Gastroesophageal sphincter (tissue), 4 donors: ENCODE results near the gene INTS6L. TPM values are rescaled to one million over a fixed set of nuclear protein-coding genes. Genes with fewer than 3 reads are reported as not detected.

Source experiments
- ATAC-seq: fragments of 150-250 bp; one replicate; pipeline ENCODE4 v1.9.1; 2016; ENCODE audit warnings: mild to moderate bottlenecking, moderate library complexity
- H3K27ac ChIP-seq, 4 donors: fragments of 200-600 bp; sonication (generic) in 3 of 4; 1 replicate in 3 of 4; 2 replicates in 1 of 4; pipeline ENCODE4 v1.5.1; 2016 to 2019
- H3K27me3 ChIP-seq: fragments of 200-600 bp; sonication (generic); one replicate; pipeline ENCODE4 v1.5.1; 2019
- H3K36me3 ChIP-seq, 2 donors: fragments of 200-600 bp; sonication (generic); one replicate each; pipeline ENCODE4 v1.5.1; 2019; ENCODE audit warnings: control low read depth in 1 of 2
- H3K4me1 ChIP-seq, 3 donors: fragments of 200-600 bp; sonication (generic); 1 replicate in 2 of 3; 2 replicates in 1 of 3; pipeline ENCODE4 v1.5.1; 2016 to 2019; ENCODE audit warnings: control low read depth in 2 of 3
- H3K4me3 ChIP-seq, 2 donors: fragments of 200-600 bp; sonication (generic); one replicate each; pipeline ENCODE4 v1.5.1; 2019; ENCODE audit warnings: mild to moderate bottlenecking in 1 of 2, moderate library complexity in 1 of 2
- H3K9me3 ChIP-seq, 3 donors: fragments of 200-600 bp; sonication (generic); one replicate each; pipeline ENCODE4 v1.5.1; 2017 to 2019; ENCODE audit warnings: control low read depth in 2 of 3
- EP300 ChIP-seq: sonication (generic); formaldehyde crosslinking; IDR thresholded peaks from one replicate; pipeline ENCODE4 v1.6.1; 2017; ENCODE audit warnings: antibody characterized with exemption, mild to moderate bottlenecking
- POLR2A ChIP-seq, 2 donors: fragments of 450-650 bp; IDR thresholded peaks; one replicate each; pipeline ENCODE4 v1.6.1; 2017; ENCODE audit warnings: antibody characterized with exemption in 2 of 2, mild to moderate bottlenecking in 2 of 2, moderate library complexity in 1 of 2
- POLR2AphosphoS5 ChIP-seq: sonication (generic); formaldehyde crosslinking; IDR thresholded peaks from one replicate; pipeline ENCODE4 v1.6.1; 2017; ENCODE audit warnings: antibody characterized with exemption
- whole genome bisulfite sequencing, 2 donors: methylation state at CpG; one replicate each; pipeline ENCODE4 v1.1.5; 2018; ENCODE audit warnings: low coverage in 1 of 2; 5-methylcytosine and 5-hydroxymethylcytosine counted together
- total RNA-seq, 4 donors: library from RNA; depleted of rRNA; stranded (reverse); fragments of >200 nt; gene quantifications; one replicate each; pipeline ENCODE4 v1.1.0, GENCODE V29; 2016
- TF ChIP-seq, protein P1 (sequence below), 4 experiments: fragments of 200-600 bp in 2 of 4; fragments of 450-650 bp in 2 of 4; sonication (generic) in 1 of 4; IDR thresholded peaks; one replicate each; pipeline ENCODE4 v1.5.1; 2017 to 2019; ENCODE audit warnings: antibody characterized with exemption in 4 of 4, mild to moderate bottlenecking in 2 of 4, moderate library complexity in 2 of 4

Gene INTS6L
- total RNA-seq, 4 donors from 2014 or later, result 7.6 to 18.4 (median 10.3) TPM

DNA sequence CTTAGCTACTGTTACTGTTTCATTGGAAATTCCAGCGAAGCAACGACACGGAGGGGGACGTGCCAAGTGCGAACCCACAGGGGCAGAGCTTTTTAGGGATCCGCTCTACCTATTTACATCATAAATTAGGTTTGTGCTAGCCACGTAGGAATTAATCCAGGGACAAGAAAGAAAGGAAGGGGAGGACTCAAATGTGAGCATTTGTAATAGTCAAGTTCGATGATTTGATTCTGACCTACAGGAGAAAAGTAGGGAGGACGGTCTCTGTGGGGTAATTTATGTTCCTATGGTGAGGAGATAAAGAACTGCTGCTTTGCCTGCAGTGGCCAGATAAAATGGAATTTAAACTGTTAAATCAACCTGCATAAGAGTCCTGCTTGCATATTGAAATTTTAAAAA, 1.7 kb downstream of the INTS6L start:
- no peaks in the 10 kb centered on the region for H3K36me3 ChIP-seq
- no peaks in the 10 kb centered on the region for H3K9me3 ChIP-seq
- H3K4me1 ChIP-seq, result peaks cover 0 to 12% (median 0%) of the 10 kb centered on the region in 3 donors
- H3K4me3 ChIP-seq, result peak overlapping the region; percentile 76 to 86
- peak overlapping the region; percentile 85 to 98 (median 90) for H3K27ac ChIP-seq
- H3K27me3 ChIP-seq, result no peaks in the 10 kb centered on the region
- ATAC-seq, result no peak
- no peak for TF ChIP-seq EP300
- TF ChIP-seq POLR2AphosphoS5, result no peak
- TF ChIP-seq, protein P1, sequence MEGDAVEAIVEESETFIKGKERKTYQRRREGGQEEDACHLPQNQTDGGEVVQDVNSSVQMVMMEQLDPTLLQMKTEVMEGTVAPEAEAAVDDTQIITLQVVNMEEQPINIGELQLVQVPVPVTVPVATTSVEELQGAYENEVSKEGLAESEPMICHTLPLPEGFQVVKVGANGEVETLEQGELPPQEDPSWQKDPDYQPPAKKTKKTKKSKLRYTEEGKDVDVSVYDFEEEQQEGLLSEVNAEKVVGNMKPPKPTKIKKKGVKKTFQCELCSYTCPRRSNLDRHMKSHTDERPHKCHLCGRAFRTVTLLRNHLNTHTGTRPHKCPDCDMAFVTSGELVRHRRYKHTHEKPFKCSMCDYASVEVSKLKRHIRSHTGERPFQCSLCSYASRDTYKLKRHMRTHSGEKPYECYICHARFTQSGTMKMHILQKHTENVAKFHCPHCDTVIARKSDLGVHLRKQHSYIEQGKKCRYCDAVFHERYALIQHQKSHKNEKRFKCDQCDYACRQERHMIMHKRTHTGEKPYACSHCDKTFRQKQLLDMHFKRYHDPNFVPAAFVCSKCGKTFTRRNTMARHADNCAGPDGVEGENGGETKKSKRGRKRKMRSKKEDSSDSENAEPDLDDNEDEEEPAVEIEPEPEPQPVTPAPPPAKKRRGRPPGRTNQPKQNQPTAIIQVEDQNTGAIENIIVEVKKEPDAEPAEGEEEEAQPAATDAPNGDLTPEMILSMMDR (IDR thresholded peaks at IDR 0.05), result no peak
- no peak for TF ChIP-seq POLR2A (IDR thresholded peaks at IDR 0.05)
- WGBS, 2 donors, result 0 to 8% methylated on average over 1 to 2 of the region's 9 CpGs

GRCh38 chrX:135522878-135523693, 2.6 kb downstream of the INTS6L start:
- no peaks in the 10 kb centered on the region for H3K36me3 ChIP-seq
- TF ChIP-seq EP300 (no peak), POLR2AphosphoS5 (no peak), POLR2A (IDR thresholded peaks at IDR 0.05) (no peak)
- TF ChIP-seq, protein P1 (IDR thresholded peaks at IDR 0.05), result no peak
- no peak overlapping the region for H3K4me3 ChIP-seq
- no peak for ATAC-seq
- 71 to 73% methylated on average over 10 to 12 of the region's 20 CpGs for WGBS, 2 donors
- H3K9me3 ChIP-seq, result no peaks in the 10 kb centered on the region
- peak overlapping the region in 3 of 4 donors; percentile 85 to 98 (median 95) for H3K27ac ChIP-seq
- peaks cover 0 to 12% (median 0%) of the 10 kb centered on the region in 3 donors for H3K4me1 ChIP-seq
- no peaks in the 10 kb centered on the region for H3K27me3 ChIP-seq

DNA sequence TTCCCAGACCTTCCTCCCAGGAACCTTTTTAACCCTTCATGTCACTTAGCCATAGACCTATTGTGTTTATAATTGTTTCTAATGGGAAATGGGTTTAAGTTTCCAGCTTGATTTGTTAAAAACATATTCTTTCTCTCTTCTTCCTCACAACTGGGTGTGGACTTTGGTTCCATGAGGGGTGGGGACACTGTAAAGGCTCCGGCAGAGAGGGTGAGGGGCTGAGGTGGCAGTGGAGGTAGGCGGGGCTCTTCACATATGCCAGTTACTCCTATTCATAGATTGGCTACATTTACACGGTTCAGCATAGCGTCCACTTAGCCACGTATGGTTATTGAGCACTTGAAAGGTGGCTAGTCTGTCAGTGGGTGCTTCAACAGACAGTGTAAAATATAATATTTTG, 7.8 kb downstream of the INTS6L start:
- Histone ChIP-seq H3K36me3 (no peaks in the 10 kb centered on the region), H3K4me3 (no peak overlapping the region), H3K27me3 (no peaks in the 10 kb centered on the region), H3K9me3 (no peaks in the 10 kb centered on the region), H3K27ac (no peak overlapping the region), H3K4me1 (no peaks in the 10 kb centered on the region)
- ATAC-seq, result no peak
- TF ChIP-seq POLR2AphosphoS5 (no peak), EP300 (no peak), POLR2A (IDR thresholded peaks at IDR 0.05) (no peak)
- TF ChIP-seq, protein P1 (IDR thresholded peaks at IDR 0.05), result no peak
- WGBS, 2 donors, result 46 to 83% methylated on average over 4 to 5 of the region's 5 CpGs

- Histone ChIP-seq H3K9me3 (no peaks in the 10 kb centered on the region), H3K27ac (no peak overlapping the region), H3K4me3 (no peak overlapping the region), H3K27me3 (no peaks in the 10 kb centered on the region), H3K4me1 (no peaks in the 10 kb centered on the region), H3K36me3 (no peaks in the 10 kb centered on the region)
- ATAC-seq, result no peak
- TF ChIP-seq POLR2A (IDR thresholded peaks at IDR 0.05) (no peak), POLR2AphosphoS5 (no peak), EP300 (no peak)
- TF ChIP-seq, protein P1 (IDR thresholded peaks at IDR 0.05), result no peak
- 68 to 79% methylated on average over 2 to 3 of the region's 3 CpGs for WGBS, 2 donors
Observed at GRCh38 chrX:135528756-135529155, 8.3 kb downstream of the INTS6L start.

GRCh38 chrX:135530097-135530496, 9.6 kb downstream of the INTS6L start:
- H3K36me3 ChIP-seq, result no peaks in the 10 kb centered on the region
- H3K27ac ChIP-seq, result no peak overlapping the region
- no peak overlapping the region for H3K4me3 ChIP-seq
- no peaks in the 10 kb centered on the region for H3K27me3 ChIP-seq
- TF ChIP-seq POLR2A (IDR thresholded peaks at IDR 0.05), result no peak
- no peak for TF ChIP-seq POLR2AphosphoS5
- TF ChIP-seq, protein P1 (IDR thresholded peaks at IDR 0.05), result no peak
- no peak for TF ChIP-seq EP300
- 100% methylated on average over 1 of the region's 1 CpG for WGBS, 2 donors
- no peaks in the 10 kb centered on the region for H3K9me3 ChIP-seq
- peaks cover 0 to 5% (median 0%) of the 10 kb centered on the region in 3 donors for H3K4me1 ChIP-seq
- no peak for ATAC-seq
